ENCODE results near the gene GCGR.

Gene GCGR

GRCh38 chr17:81812571-81813370 is 8.8 kb downstream of the GCGR start:
- no peak for DNase-seq

- no peak for DNase-seq
Measured at GRCh38 chr17:81813371-81813684, 9.4 kb downstream of the GCGR start.

GRCh38 chr17:81813861-81814683 is 10.1 kb downstream of the GCGR start:
- no peak for DNase-seq

GRCh38 chr17:81814748-81815645 is 11.0 kb downstream of the GCGR start:
- no peak for DNase-seq

GRCh38 chr17:81815646-81815986 is 11.7 kb downstream of the GCGR start:
- no peak for DNase-seq

DNA sequence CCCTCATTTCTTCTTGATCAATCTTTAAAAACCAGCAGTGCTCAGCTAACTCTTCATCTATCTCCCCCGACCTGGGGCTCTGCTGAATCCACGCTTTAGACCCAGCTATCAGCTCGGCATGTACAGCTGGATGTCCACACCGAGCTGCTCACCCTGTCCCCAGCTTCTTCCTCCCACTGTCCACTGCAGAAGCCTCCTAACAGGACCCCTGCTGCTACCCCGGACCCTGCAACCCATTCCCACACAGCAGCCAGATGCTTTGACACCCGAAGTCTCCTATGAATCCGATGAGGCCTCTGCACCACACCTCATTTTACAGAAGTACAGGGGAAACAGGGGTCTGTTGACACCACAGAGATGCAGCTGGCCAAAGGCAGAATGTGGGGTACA is 13.8 kb downstream of the GCGR start:
- DNase-seq = no peak

GRCh38 chr17:81819708-81820107 is 15.8 kb downstream of the GCGR start:
- no peak for DNase-seq

GRCh38 chr17:81821147-81821546 is 17.2 kb downstream of the GCGR start:
- DNase-seq = no peak

DNA sequence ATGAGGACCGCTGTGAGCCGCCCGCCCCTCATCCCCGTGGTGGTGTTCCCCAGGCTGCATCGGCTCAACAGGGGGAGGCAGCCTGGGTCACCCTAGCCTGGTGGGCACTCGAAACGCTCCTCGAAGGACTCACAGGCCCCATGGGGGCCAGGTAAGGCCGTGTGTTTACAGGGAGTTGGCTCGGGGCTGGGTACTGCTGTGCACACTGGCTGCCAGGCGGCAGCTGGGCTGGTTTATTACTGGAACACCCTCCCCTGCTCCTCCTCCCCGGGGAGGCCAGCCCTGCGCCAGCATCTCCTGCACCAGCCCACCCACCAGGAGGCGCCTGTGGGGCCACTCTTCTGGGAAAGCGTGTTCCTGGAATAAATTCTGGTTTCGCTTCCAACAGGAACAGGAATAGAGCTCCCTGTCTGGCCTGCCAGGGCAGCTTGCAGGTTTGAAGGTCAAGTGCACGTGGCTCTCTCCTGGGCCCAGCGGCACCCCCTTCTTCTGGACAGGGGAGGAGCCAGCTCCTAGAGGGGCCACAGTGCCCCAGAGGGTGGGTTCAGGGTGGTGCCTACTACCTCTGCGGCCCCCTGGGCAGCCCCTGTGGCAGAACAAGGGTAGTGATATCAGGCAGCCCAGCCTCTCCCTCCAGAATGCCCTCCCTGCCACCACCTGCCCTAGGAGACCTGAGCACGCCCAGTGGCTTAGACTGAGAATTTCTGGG is 17.8 kb downstream of the GCGR start:
- no peak for DNase-seq

DNA sequence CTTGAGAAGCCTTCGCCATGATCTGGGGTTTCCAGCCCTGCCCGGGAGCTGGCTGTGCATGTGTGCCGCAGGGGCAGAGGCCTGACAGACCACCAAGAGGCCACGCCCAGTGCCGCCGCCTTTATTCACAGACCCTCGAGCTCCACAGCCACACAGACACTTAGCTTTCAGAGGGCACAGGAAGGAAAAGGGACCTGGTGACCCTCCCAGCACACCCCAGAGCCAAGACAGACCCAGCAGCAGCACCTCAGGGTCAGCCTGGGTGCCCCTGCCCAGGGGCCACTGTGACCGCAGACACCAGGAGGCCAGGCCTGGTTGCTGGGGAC is 18.3 kb downstream of the GCGR start:
- DNase-seq = no peak

GRCh38 chr17:81822996-81823819 is 19.3 kb downstream of the GCGR start:
- no peak for DNase-seq

GRCh38 chr17:81823820-81824550 is 20.0 kb downstream of the GCGR start:
- no peak for DNase-seq

DNA sequence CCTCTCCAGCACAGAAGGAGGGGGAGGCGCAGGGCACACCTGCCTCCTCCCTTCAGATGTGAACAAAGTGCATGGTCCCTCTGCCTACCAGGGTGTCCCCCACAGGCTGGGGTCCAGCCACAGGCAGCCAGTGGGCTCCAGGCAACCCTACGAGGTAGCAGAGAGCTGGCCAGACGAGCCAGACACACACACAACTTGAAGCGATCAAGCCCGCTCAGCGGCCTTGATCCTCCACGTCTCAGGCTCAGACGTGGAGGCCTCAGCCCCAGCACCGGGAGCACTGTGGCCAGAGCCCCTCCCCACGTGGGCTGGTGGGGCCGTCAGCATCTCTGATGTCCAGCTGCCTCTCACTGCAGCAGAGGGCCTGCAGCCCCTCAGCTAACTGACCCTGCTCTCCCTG is 20.6 kb downstream of the GCGR start:
- no peak for DNase-seq

DNA sequence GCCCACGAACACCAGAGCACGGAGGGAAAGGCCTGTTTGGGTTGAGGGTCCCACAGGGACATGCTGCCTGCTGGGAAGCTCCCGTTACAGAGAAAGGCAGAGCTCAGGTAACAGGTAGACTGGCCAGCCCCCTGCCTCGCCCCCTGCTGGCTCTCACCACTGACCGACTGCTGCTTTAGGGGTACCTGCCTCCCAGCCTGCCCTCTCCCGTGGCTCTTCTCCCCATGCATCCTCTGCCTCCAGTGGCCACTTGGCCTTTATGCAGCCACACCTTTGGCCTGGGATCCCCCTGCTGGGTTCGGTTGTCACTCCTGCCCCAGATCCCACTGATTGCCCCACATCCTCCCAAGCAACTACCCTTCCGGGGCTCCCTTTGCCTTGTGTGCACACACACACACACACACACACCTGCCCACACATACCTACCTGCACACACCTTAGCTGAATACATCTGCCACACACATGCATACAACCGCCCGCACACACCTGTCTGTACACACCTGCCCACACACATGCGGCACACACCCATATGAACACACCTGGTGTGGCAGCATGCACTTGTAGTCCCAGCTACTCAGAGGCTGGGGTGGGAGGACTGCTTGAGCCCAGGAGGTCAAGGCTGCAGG is 22.0 kb downstream of the GCGR start:
- DNase-seq = no peak

GRCh38 chr17:81828656-81829055 is 24.7 kb downstream of the GCGR start:
- no peak for DNase-seq

- DNase-seq = no peak
Measured at GRCh38 chr17:81829858-81830257, 25.9 kb downstream of the GCGR start.

DNA sequence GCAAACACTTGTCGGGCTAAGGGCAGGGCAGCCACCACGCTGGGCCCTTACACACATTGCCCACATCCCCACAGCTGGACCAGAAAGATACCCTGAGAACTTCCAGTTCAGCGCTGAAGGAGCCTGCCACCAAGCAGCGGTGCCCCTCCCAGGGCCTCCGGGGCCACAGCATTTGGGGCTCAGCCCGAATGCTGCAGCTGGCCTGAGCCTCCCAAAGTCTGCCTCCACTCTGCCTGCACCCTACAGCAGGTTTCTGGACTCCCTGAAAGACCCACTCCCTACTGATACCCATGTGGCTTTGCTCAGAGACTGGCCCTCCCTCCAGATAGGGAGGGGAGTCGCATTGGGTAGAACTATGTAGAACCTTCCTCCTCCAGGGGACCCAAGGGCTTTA is 27.6 kb downstream of the GCGR start:
- DNase-seq = no peak

- no peak for DNase-seq
Measured at GRCh38 chr17:81831957-81832607, 28.1 kb downstream of the GCGR start.

DNA sequence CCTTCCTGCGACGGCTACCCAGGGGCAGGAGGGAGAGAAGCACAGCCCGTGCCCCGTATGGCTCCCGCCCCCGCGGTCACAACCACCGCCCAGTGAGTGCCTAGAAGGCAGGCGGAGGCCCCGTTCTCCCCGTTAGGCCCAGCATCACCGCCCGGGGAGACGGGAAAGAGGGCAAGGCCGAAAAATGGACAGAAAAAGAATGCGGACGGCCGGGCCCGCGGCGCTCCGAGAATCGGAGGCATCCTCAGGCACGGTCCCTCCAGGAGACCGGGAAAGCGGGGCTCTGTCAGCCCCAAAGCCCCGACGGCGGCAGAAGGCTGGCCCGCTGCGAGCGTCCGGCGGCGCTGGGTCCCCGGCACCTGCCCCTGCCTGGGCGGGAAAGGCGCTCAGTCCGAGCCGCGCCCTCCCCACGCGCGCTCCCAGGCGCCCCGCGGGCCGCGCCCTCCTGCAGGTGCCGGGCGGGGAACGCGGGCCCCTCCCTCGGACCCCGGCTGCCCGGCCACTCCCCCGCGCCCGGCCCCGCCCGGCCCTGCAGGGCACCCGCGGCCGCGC is 28.7 kb downstream of the GCGR start:
- no peak for DNase-seq
